Spinal cord (tissue), 10 donors: ENCODE data around the gene KYNU. TPM values are rescaled to one million over a fixed set of nuclear protein-coding genes. Genes with fewer than 3 reads are reported as not detected.
"Not testable (repeated sequence)": the region's sequence is repeated elsewhere in the genome, so short reads cannot be mapped to it uniquely, and the experiment has no call there.

Experiments used
- DNase-seq, 6 donors: peaks; one replicate each; pipeline versions ENCODE4 v3.0.0 to v3.0.0-alpha.2; 2013 to 2015; ENCODE audit warnings: low spot score in 6 of 6, low read depth in 4 of 6
- H3K27ac ChIP-seq: one replicate; pipeline ENCODE4 v1.5.1; 2013; ENCODE audit warnings: low read depth, low read length, control low read depth
- H3K27me3 ChIP-seq: one replicate; pipeline ENCODE4 v1.6.1; 2013; ENCODE audit warnings: low read length; ENCODE audit not compliant: control insufficient read depth, insufficient read depth
- H3K36me3 ChIP-seq: one replicate; pipeline ENCODE4 v1.6.1; 2013; ENCODE audit warnings: low read length; ENCODE audit not compliant: control insufficient read depth, insufficient read depth
- H3K4me1 ChIP-seq: one replicate; pipeline ENCODE4 v1.6.1; 2013; ENCODE audit warnings: low read length; ENCODE audit not compliant: control insufficient read depth, insufficient read depth
- H3K4me3 ChIP-seq: one replicate; pipeline ENCODE4 v1.5.1; 2013; ENCODE audit warnings: low read depth, low read length, control low read depth
- H3K9me3 ChIP-seq: one replicate; pipeline ENCODE4 v1.6.1; 2013; ENCODE audit warnings: low read length; ENCODE audit not compliant: control insufficient read depth, insufficient read depth
- WGBS: methylation state at CpG from one replicate; pipeline ENCODE4 v1.1.5; 2013; ENCODE audit warnings: missing lambda C conversion rate; ENCODE audit not compliant: insufficient coverage; 5-methylcytosine and 5-hydroxymethylcytosine counted together
- polyA plus RNA-seq, 2 donors: library from polyadenylated mRNA; unstranded; fragments of 120-200 nt; gene quantifications; one replicate each; pipeline ENCODE4 v1.2.1, GENCODE V29; 2013; ENCODE audit not compliant: insufficient read length in 2 of 2
- total RNA-seq, 2 donors: library from RNA; depleted of rRNA in 1 of 2; stranded (reverse); fragments of 120-200 nt in 1 of 2; fragments of >200 nt in 1 of 2; gene quantifications; one replicate each; pipeline versions ENCODE4 v1.2.3 to v1.2.4, GENCODE V29; 2013 to 2014
- donor health status: healthy.

The KYNU gene
- total and polyA plus RNA-seq, 4 donors = 0.39 to 2.4 (median 1.2) TPM

DNA sequence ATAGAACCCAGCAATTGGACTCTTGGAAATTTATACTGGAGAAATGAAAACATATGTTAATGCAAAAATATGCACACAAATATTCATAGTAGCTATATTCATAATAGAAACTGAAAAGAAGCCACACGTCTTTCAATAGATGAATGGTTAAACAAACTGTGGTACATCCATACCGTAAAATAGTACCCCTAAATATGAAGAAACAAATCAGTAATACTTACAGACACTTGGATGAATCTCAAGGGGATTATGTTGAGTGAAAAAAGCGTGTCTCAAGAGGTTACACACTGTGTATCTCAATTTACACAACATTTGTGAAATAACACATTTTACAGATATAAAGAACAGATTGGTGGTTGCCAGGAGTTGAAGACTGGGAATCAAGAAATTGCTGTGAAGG, 190.6 kb downstream of the KYNU start:
- Histone ChIP-seq H3K9me3 (peaks cover 4% of the 10 kb centered on the region), H3K4me1 (no peaks in the 10 kb centered on the region), H3K27me3 (no peaks in the 10 kb centered on the region), H3K27ac (no peak overlapping the region), H3K4me3 (no peak overlapping the region), H3K36me3 (no peaks in the 10 kb centered on the region)
- no CpG with 5 or more reads among the region's 3 CpGs for WGBS
- DNase-seq = no peak

DNA sequence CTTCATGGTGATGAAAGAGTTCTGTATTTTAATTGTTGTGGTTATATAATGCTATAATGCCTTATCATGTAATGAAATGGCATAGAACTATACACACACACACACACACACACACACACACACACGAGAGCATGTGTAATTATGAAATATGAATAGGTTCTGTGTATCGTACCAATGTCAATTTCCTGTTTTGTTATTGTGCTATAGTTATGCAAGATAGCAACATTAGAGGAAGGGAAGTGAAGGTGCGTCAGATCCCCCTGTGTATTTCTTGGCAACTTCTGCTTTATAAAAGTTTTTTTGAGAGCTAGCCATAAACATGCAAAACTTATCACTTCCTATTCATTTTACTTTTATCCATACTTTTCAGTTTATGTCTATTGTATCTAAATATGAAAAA, 191.0 kb downstream of the KYNU start:
- Histone ChIP-seq H3K4me1 (no peaks in the 10 kb centered on the region), H3K36me3 (no peaks in the 10 kb centered on the region), H3K27me3 (no peaks in the 10 kb centered on the region), H3K27ac (no peak overlapping the region), H3K9me3 (peaks cover 4% of the 10 kb centered on the region), H3K4me3 (no peak overlapping the region)
- no CpG with 5 or more reads among the region's 3 CpGs for WGBS
- DNase-seq = no peak

DNA sequence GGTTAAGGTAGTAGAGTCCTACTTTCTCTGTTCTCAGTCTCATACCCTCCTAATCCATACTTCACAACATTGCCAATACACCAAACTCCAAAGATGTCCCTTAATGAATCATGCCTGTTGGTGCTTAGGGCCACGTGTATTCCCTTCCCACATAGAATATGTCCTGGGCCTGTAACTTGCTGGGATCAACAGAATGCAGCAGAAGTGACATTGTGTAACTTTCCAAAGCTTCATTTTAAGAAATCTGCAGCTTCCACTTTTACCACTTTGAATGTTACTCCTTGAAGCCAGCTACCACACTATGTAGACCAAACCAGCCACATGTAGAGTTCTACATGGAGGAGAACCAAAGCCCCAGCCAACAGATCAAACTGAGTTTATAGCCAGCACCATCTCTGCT, 193.2 kb downstream of the KYNU start:
- Histone ChIP-seq H3K27me3 (no peaks in the 10 kb centered on the region), H3K9me3 (no peaks in the 10 kb centered on the region), H3K4me3 (no peak overlapping the region), H3K4me1 (no peaks in the 10 kb centered on the region), H3K36me3 (no peaks in the 10 kb centered on the region), H3K27ac (no peak overlapping the region)
- 88% methylated on average over 1 of the region's 1 CpG for whole genome bisulfite sequencing
- DNase-seq = no peak

DNA sequence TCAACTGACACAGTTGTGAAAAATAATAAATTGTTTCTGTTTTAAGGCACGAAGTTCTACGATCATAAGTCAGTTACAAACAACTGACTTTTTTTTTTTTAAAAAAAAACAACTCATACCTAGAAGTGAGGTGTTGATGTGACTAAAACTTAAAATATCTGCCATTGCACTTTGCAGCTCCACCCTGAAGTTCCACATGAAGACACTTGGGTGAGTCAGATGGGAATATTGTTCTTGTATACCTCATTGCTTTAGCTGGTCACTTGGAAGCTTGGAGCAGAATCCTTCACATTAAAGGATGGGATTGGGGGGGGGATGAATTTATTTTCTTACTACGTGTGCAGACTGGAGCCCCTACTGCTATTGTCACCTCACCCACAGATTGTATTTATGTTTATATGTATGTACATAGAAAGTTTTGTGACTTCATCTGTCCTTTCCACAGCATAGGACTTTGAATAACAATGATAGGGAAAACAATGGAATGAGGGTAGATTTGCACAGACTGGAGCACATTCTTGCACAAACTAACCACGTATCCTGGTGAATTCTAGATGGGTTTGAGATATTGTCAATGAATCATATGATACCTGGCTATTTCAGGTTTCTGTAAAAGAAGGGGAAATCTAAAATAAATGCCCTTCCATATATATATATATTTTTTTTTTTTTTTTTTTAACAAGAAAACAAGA, 193.9 kb downstream of the KYNU start:
- Histone ChIP-seq H3K4me1 (no peaks in the 10 kb centered on the region), H3K9me3 (no peaks in the 10 kb centered on the region), H3K4me3 (no peak overlapping the region), H3K27me3 (no peaks in the 10 kb centered on the region), H3K36me3 (no peaks in the 10 kb centered on the region), H3K27ac (no peak overlapping the region)
- WGBS = no CpG with 5 or more reads among the region's 4 CpGs
- no peak for DNase-seq

DNA sequence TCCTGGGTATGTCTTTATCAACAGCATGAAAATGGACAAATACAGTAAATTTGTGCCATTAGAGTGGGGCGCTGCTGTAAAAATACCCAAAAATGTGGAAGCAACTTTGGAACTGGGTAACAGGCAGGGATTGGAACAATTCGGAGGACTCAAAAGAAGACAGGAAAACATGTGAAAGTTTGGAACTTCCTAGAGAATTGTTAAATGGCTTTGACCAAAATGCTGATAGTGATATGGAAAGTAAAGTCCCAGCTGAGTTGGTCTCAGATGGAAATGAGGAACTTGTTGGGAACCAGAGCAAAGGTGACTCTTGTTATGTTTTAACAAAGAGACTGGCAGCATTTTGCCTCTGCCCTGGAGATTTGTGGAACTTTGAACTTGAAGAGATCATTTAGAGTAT, 197.4 kb downstream of the KYNU start:
- H3K27ac ChIP-seq, H3K9me3 ChIP-seq, H3K4me1 ChIP-seq, H3K27me3 ChIP-seq, H3K36me3 ChIP-seq, DNase-seq, H3K4me3 ChIP-seq: not testable (repeated sequence)
- WGBS = 89% methylated on average over 2 of the region's 2 CpGs

DNA sequence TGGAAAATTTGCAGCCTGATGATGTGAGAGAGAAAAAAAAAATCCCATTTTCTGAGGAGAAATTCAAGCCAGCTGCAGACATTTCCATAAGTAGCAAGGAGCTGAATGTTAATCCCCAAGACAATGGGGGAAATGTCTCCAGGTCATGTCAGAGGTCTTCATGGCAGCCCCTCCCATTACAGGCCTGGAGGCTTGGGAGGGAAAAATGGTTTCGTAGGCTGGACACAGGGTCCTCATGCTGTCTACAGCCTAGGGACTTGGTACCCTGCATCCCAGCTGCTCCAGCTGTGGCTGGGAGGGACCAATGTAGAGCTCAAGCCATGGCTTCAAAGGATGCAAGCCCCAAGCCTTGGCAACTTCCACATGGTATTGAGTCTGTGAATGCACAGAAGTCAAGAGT, 198.2 kb downstream of the KYNU start:
- no peaks in the 10 kb centered on the region for H3K4me1 ChIP-seq
- no peaks in the 10 kb centered on the region for H3K36me3 ChIP-seq
- no peak overlapping the region for H3K4me3 ChIP-seq
- H3K27ac ChIP-seq = no peak overlapping the region
- DNase-seq = no peak
- 80% methylated on average over 1 of the region's 1 CpG for WGBS
- H3K9me3 ChIP-seq = no peaks in the 10 kb centered on the region
- H3K27me3 ChIP-seq = no peaks in the 10 kb centered on the region

DNA sequence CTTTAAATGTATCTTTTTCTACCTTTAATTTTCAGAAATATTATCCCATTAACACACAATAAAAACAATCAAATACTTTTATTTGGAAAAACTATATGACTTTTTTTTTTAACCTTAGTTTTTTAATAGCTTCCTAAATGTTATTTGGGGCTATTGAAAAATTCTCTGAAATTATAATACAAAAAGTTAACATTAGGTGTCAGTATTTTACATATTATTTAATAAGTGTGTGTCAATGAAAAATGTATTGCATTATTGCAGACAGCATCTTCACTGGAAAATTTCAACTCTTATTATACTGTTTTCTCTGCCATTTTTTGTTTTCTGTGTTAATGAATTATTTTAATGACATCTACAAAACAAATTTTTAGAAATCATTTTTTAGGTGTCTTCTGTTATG, 200.6 kb downstream of the KYNU start:
- no peak overlapping the region for H3K27ac ChIP-seq
- H3K27me3 ChIP-seq = no peaks in the 10 kb centered on the region
- no peak overlapping the region for H3K4me3 ChIP-seq
- H3K36me3 ChIP-seq = no peaks in the 10 kb centered on the region
- H3K9me3 ChIP-seq = no peaks in the 10 kb centered on the region
- no peaks in the 10 kb centered on the region for H3K4me1 ChIP-seq
- DNase-seq = no peak

DNA sequence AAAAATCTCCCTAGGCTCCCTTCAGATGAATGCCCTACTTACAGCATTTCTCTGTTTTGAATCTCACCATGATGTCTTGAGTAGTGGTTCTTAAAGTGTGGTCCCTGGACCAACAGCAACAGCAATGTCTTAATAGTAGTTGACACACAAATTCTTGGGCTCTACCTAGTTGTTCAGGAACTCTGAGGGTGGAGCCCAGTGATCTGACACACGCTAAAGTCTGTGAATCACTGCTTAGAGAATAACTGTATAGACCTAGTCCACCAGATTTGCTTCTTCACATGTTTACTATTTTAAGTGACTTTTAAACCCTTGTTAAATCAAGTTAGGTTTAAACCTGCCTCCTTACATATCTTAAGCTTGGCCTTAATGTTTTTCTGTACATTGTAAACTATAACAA, 204.2 kb downstream of the KYNU start:
- no peaks in the 10 kb centered on the region for H3K36me3 ChIP-seq
- no peak for DNase-seq
- H3K4me3 ChIP-seq = no peak overlapping the region
- no peaks in the 10 kb centered on the region for H3K27me3 ChIP-seq
- WGBS = no CpG with 5 or more reads among the region's 1 CpG
- H3K9me3 ChIP-seq = no peaks in the 10 kb centered on the region
- no peak overlapping the region for H3K27ac ChIP-seq
- H3K4me1 ChIP-seq = no peaks in the 10 kb centered on the region

DNA sequence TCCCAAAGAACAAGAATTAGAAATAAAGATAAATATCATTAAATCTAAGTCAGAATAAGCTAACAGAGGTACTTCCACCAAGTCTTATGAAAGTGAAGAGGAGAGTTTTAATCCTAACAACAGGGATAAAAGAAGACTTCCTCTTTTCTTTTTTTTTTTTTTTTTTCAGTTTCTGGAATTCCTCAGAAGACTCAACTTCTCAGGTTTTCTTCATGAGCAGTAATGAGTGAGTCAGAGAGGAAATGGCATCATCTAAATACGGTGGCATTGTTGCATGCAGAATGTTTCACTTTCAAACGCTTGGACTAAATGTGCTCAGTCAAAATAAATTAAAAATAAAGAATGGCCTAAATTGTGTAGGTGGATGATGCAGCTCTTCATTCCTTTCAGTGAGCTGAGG, 206.2 kb downstream of the KYNU start:
- WGBS = no CpG with 5 or more reads among the region's 2 CpGs
- Histone ChIP-seq H3K9me3 (no peaks in the 10 kb centered on the region), H3K4me3 (no peak overlapping the region), H3K4me1 (no peaks in the 10 kb centered on the region), H3K27me3 (no peaks in the 10 kb centered on the region), H3K36me3 (no peaks in the 10 kb centered on the region), H3K27ac (no peak overlapping the region)
- DNase-seq = no peak

DNA sequence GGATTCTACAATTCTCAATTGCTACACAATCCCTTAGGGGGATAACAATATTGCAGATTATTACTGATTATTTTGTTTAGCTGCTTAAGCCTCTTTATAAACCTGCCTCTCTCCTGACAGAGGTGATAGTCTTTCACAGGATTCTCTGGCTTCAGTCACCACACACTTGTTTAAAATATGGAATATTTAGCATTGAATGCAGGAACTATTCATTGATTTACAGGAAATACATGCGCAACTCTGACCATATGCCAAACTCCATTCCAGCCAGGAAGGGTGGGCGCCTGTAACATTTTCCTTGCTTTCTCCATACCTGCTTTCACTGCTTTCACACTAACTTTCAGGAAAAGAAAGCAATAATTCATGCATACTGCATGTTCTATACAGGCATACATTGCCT, 207.0 kb downstream of the KYNU start:
- Histone ChIP-seq H3K27me3 (no peaks in the 10 kb centered on the region), H3K4me1 (no peaks in the 10 kb centered on the region), H3K36me3 (no peaks in the 10 kb centered on the region), H3K27ac (no peak overlapping the region), H3K4me3 (no peak overlapping the region), H3K9me3 (no peaks in the 10 kb centered on the region)
- DNase-seq = no peak
- 100% methylated on average over 2 of the region's 2 CpGs for WGBS
